Spleen (tissue), 7 donors: Measurements from ENCODE around the gene KANK4.

ENCODE experiments used
- CTCF ChIP-seq, 11 experiments: fragments of 200-600 bp in 7 of 11; fragments of 450-650 bp in 4 of 11; sonication (generic) in 4 of 11; IDR thresholded peaks in 8 of 11; conservative IDR thresholded peaks in 3 of 11; 1 replicate in 7 of 11; 2 replicates in 4 of 11; pipeline versions ENCODE4 v1.4.0 to v1.8.0; 2016 to 2021; ENCODE audit warnings: antibody characterized with exemption in 11 of 11, inconsistent platforms in 4 of 11, mild to moderate bottlenecking in 1 of 11
- POLR2A ChIP-seq, 3 donors: fragments of 450-650 bp; IDR thresholded peaks; one replicate each; pipeline ENCODE4 v1.5.1; 2017; ENCODE audit warnings: antibody characterized with exemption in 3 of 3, mild to moderate bottlenecking in 1 of 3
- POLR2AphosphoS5 ChIP-seq, 3 donors: sonication (generic); formaldehyde crosslinking; IDR thresholded peaks; one replicate each; pipeline ENCODE4 v1.5.1; 2017; ENCODE audit warnings: antibody characterized with exemption in 3 of 3
- donor health status: DM: no; HTN: no; CAD: no; lungs with moderate emphysema.
- donor health status: DM: no; HTN: no; CAD: no.
- donor health status: DM: no; HTN: no; CAD: no.

- TF ChIP-seq CTCF (IDR thresholded peaks at IDR 0.05 in 8 of 11, conservative IDR thresholded peaks at IDR 0.05 in 3 of 11) (no peak), POLR2A (IDR thresholded peaks at IDR 0.05) (no peak), POLR2AphosphoS5 (IDR thresholded peaks at IDR 0.05) (no peak)
Observed at GRCh38 chr1:62314454-62315350, 4.5 kb downstream of the KANK4 start.
